ENCODE results near the gene NEUROG3.

GRCh38 chr10:69553328-69553727 is 19.9 kb downstream of the NEUROG3 start:
- TF ChIP-seq ARNTL (CRISPR knock-in tag; IDR thresholded peaks at IDR 0.05; ENCODE audit: borderline replicate concordance, low read depth) (no peak), TCF4 (CRISPR knock-in tag; IDR thresholded peaks at IDR 0.05; ENCODE audit: borderline replicate concordance) (no peak)

Measured in SK-N-SH treated with all-trans-retinoic acid at 6 μM for 48 hours (cell line).